Measurements from ENCODE around the gene ZBTB12. TPM values are rescaled to one million over a fixed set of nuclear protein-coding genes. Genes with fewer than 3 reads are reported as not detected.

The ZBTB12 gene
- total and polyA plus RNA-seq, 10 of the 15 experiments (the other 5 are each of a cell fraction or from before 2014, with no cell fraction given) = 0.81 to 4.5 (median 1.7) TPM; not detected in 4

GRCh38 chr6:31874084-31874670 is 27.7 kb downstream of the ZBTB12 start:
- H3K9me3 ChIP-seq (replicated peaks; ENCODE audit: control insufficient read depth, insufficient read depth, low read length) = no peaks in the 10 kb centered on the region
- no peaks in the 10 kb centered on the region for H3K4me1 ChIP-seq (ENCODE audit: control insufficient read depth, insufficient read depth, low read length)
- BruUV-seq (replicated peaks) = no TSS peak
- no peak overlapping the region for H3K9ac ChIP-seq (ENCODE audit: control insufficient read depth, insufficient read depth, low read length)
- CTCF ChIA-PET = interaction anchor here (2.6 to 2.7 kb wide), 2 partner anchors 10 to 14 kb away, joined by 6 to 8 read pairs; no protein-coding TSS in a partner anchor
- SMC1A ChIA-PET (ENCODE audit: uncharacterized antibody, unreplicated experiment) = interaction anchor here (0.7 kb wide), 1 partner anchor 34 kb away, joined by 3 read pairs; no protein-coding TSS in a partner anchor
- DNase-seq (ENCODE audit: low read depth, low spot score) (no peak), ATAC-seq (no peak; the same call in 2 of the 3 replicates), FAIRE-seq (no peak)
- no peak overlapping the region for H3K27ac ChIP-seq (ENCODE audit: control insufficient read depth, insufficient read depth)
- TF ChIP-seq SIX5 (IDR thresholded peaks at IDR 0.05; ENCODE audit: low read depth, low read length, severe bottlenecking) = no peak
- TF ChIP-seq PBX3 (IDR thresholded peaks at IDR 0.05; ENCODE audit: insufficient replicate concordance, low read depth, low read length) = no peak
- no peak for TF ChIP-seq HDAC2 (IDR thresholded peaks at IDR 0.05)
- no peak for TF ChIP-seq NR2C2 (IDR thresholded peaks at IDR 0.05; ENCODE audit: borderline replicate concordance, control insufficient read depth, insufficient read length, low read depth)
- TF ChIP-seq FOXM1 (IDR thresholded peaks at IDR 0.05; ENCODE audit: low read depth, low read length) = no peak
- TF ChIP-seq JUNB (IDR thresholded peaks at IDR 0.05) = no peak
- no peak for TF ChIP-seq USF1 (IDR thresholded peaks at IDR 0.05; ENCODE audit: borderline replicate concordance, extremely low read length, insufficient read depth, low read depth, low read length)
- no peak for TF ChIP-seq TCF3 (IDR thresholded peaks at IDR 0.05; ENCODE audit: borderline replicate concordance, insufficient read depth, low read depth, low read length)
- TF ChIP-seq EGR1 (IDR thresholded peaks at IDR 0.05; ENCODE audit: borderline replicate concordance in 1 of 2, low read depth in 2 of 2, low read length in 2 of 2) = no peak
- no peak for TF ChIP-seq HCFC1 (IDR thresholded peaks at IDR 0.05; ENCODE audit: low read length)
- TF ChIP-seq MEF2A (IDR thresholded peaks at IDR 0.05; ENCODE audit: insufficient read depth, low read depth, low read length) = no peak
- TF ChIP-seq SRF (IDR thresholded peaks at IDR 0.05; ENCODE audit: low read depth in 2 of 2, low read length in 2 of 2) = no peak
- no peak for TF ChIP-seq KAT2A (conservative IDR thresholded peaks at IDR 0.05; ENCODE audit: control insufficient read depth, low read depth, low read length)
- TF ChIP-seq CBFB (IDR thresholded peaks at IDR 0.05; ENCODE audit: low read depth) = no peak
- no peak for TF ChIP-seq ATF2 (IDR thresholded peaks at IDR 0.05; ENCODE audit: low read length)
- no peak for TF ChIP-seq SIN3A (IDR thresholded peaks at IDR 0.05; ENCODE audit: low read depth, low read length)
- TF ChIP-seq ASH2L (IDR thresholded peaks at IDR 0.05; ENCODE audit: borderline replicate concordance, low read depth) = no peak
- no peaks in the 10 kb centered on the region for H3K79me2 ChIP-seq (ENCODE audit: control insufficient read depth, insufficient read depth, low read length)
- intact Hi-C loops (cut with micrococcal nuclease; ENCODE audit: unreplicated experiment) (no loop called here), in situ Hi-C loops (cut with MboI) (no loop called here)
- no peak overlapping the region for H3K4me2 ChIP-seq (ENCODE audit: control insufficient read depth, insufficient read depth)
- no peak overlapping the region for H3K4me3 ChIP-seq
- H3K27me3 ChIP-seq (replicated peaks in 1 of 2; ENCODE audit: control insufficient read depth in 2 of 2, insufficient read depth in 2 of 2, low read length in 1 of 2) = no peaks in the 10 kb centered on the region
- no peaks in the 10 kb centered on the region for H3K36me3 ChIP-seq (ENCODE audit: control insufficient read depth in 2 of 2, insufficient read depth in 2 of 2, low read length in 1 of 2)
- POLR2A ChIA-PET = no interaction called here
- H2AFZ ChIP-seq (ENCODE audit: control insufficient read depth, low read depth, low read length) = no peak overlapping the region
- H4K20me1 ChIP-seq (ENCODE audit: control insufficient read depth, insufficient read depth) = no peaks in the 10 kb centered on the region
- 25% methylated on average over 4 of the region's 4 CpGs for WGBS (ENCODE audit: insufficient coverage, insufficient replicate concordance, low lambda C conversion rate, missing lambda C conversion rate)
- RAD21 ChIA-PET (ENCODE audit: unreplicated experiment) = no interaction called here

Data from GM12878 (cell line).